Lung (tissue), 12 donors: Measurements from ENCODE around the gene DHRS3. TPM values are rescaled to one million over a fixed set of nuclear protein-coding genes. Genes with fewer than 3 reads are reported as not detected.

ENCODE experiments used
- ATAC-seq: fragments of 200-7000 bp; cut with Tn5 transposase; one replicate; pipeline ENCODE4 v1.9.1; 2020; ENCODE audit warnings: moderate number of reproducible peaks; ENCODE audit not compliant: insufficient read depth, low FRiP score
- DNase-seq, 3 donors: peaks; one replicate each; pipeline ENCODE4 v3.0.0-alpha.2; 2013 to 2017
- H3K27ac ChIP-seq, 2 donors: one replicate each; pipeline ENCODE4 v1.5.1; 2013; ENCODE audit warnings: mild to moderate bottlenecking in 2 of 2, moderate library complexity in 2 of 2, control low read depth in 1 of 2, inconsistent platforms in 1 of 2, low read depth in 1 of 2, low read length in 1 of 2
- H3K27me3 ChIP-seq, 3 donors: one replicate each; pipeline ENCODE4 v1.5.1; 2013; ENCODE audit warnings: low read length in 2 of 3; ENCODE audit not compliant: control insufficient read depth in 3 of 3, insufficient read depth in 3 of 3
- H3K36me3 ChIP-seq, 4 donors: one replicate each; pipeline ENCODE4 v1.5.1; 2013; ENCODE audit warnings: low read length in 4 of 4, mild to moderate bottlenecking in 1 of 4, moderate library complexity in 1 of 4; ENCODE audit not compliant: control insufficient read depth in 4 of 4, insufficient read depth in 4 of 4
- H3K4me1 ChIP-seq, 5 donors: one replicate each; pipeline ENCODE4 v1.5.1; 2013; ENCODE audit warnings: low read length in 5 of 5, mild to moderate bottlenecking in 2 of 5, moderate library complexity in 1 of 5; ENCODE audit not compliant: control insufficient read depth in 5 of 5, insufficient read depth in 5 of 5
- H3K4me3 ChIP-seq: one replicate; pipeline ENCODE4 v1.5.1; 2013; ENCODE audit warnings: mild to moderate bottlenecking, control low read depth, moderate library complexity
- H3K9ac ChIP-seq, 2 donors: one replicate each; pipeline ENCODE4 v1.5.1; 2013; ENCODE audit warnings: low read length in 2 of 2, control low read depth in 1 of 2; ENCODE audit not compliant: insufficient read depth in 1 of 2
- H3K9me3 ChIP-seq, 4 donors: one replicate each; pipeline ENCODE4 v1.5.1; 2013; ENCODE audit warnings: low read length in 3 of 4, mild to moderate bottlenecking in 1 of 4, moderate library complexity in 1 of 4; ENCODE audit not compliant: control insufficient read depth in 4 of 4, insufficient read depth in 3 of 4
- WGBS, 2 donors: extraction: QIAGEN DNeasy Blood & Tissue Kit; methylation state at CpG; one replicate each; pipeline ENCODE4 v1.1.7; 2013; 5-methylcytosine and 5-hydroxymethylcytosine counted together
- polyA plus RNA-seq, 2 donors: library from polyadenylated mRNA; stranded (reverse); fragments of 200-250 nt; gene quantifications; one replicate each; pipeline ENCODE4 v1.2.1, GENCODE V29; 2013
- total RNA-seq, 2 donors: library from RNA; depleted of rRNA in 1 of 2; stranded (reverse); fragments of >200 nt in 1 of 2; gene quantifications; one replicate each; pipeline ENCODE4 v1.2.1, GENCODE V29; 2014 to 2021
- TF ChIP-seq, protein P1 (sequence below): IDR thresholded peaks from 2 replicates; pipeline ENCODE4 v1.5.1; 2012; ENCODE audit warnings: mild to moderate bottlenecking; ENCODE audit errors: control extremely low read depth, extremely low read depth
- donor health status: control.
- donor health status: control.
- donor health status: Bipolar disorder and iron deficiency.
- donor health status: healthy.
- donor health status: DM: yes; HTN: yes; CAD: no.

The DHRS3 gene
- total and polyA plus RNA-seq, 4 donors, result 56.7 to 109 (median 79.8) TPM

DNA sequence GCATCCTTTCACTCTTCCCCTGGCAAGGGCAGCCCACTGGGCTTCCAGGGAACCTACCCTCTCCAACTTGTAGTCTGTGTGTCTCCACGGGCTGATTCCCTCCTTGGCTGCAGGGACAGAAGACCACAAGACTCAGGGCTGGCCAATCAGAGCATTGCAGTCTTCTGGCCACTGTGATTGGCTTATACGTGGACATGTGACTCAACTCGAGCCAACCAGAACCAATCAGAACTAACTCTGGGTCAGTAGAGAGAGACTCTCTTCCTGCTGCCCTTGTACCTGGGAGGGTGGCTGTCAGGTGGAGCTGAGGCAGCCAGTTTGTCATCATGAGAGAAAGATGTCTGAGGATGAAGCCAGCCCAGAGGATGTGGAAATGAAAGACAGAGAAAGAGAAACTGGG is 64.0 kb downstream of the DHRS3 start:
- H3K4me1 ChIP-seq, result peaks cover 3 to 37% (median 14%) of the 10 kb centered on the region in 5 donors
- WGBS, 2 donors, result 89 to 96% methylated on average over 3 of the region's 3 CpGs
- no peak overlapping the region for H3K4me3 ChIP-seq
- H3K27ac ChIP-seq, result peak overlapping the region; percentile 43 to 68
- no peaks in the 10 kb centered on the region for H3K27me3 ChIP-seq
- H3K9ac ChIP-seq, result no peak overlapping the region
- H3K9me3 ChIP-seq, result no peaks in the 10 kb centered on the region
- TF ChIP-seq, protein P1, sequence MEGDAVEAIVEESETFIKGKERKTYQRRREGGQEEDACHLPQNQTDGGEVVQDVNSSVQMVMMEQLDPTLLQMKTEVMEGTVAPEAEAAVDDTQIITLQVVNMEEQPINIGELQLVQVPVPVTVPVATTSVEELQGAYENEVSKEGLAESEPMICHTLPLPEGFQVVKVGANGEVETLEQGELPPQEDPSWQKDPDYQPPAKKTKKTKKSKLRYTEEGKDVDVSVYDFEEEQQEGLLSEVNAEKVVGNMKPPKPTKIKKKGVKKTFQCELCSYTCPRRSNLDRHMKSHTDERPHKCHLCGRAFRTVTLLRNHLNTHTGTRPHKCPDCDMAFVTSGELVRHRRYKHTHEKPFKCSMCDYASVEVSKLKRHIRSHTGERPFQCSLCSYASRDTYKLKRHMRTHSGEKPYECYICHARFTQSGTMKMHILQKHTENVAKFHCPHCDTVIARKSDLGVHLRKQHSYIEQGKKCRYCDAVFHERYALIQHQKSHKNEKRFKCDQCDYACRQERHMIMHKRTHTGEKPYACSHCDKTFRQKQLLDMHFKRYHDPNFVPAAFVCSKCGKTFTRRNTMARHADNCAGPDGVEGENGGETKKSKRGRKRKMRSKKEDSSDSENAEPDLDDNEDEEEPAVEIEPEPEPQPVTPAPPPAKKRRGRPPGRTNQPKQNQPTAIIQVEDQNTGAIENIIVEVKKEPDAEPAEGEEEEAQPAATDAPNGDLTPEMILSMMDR, result no peak
- DNase-seq (no peak), ATAC-seq (no peak)
- H3K36me3 ChIP-seq, result no peaks in the 10 kb centered on the region

DNA sequence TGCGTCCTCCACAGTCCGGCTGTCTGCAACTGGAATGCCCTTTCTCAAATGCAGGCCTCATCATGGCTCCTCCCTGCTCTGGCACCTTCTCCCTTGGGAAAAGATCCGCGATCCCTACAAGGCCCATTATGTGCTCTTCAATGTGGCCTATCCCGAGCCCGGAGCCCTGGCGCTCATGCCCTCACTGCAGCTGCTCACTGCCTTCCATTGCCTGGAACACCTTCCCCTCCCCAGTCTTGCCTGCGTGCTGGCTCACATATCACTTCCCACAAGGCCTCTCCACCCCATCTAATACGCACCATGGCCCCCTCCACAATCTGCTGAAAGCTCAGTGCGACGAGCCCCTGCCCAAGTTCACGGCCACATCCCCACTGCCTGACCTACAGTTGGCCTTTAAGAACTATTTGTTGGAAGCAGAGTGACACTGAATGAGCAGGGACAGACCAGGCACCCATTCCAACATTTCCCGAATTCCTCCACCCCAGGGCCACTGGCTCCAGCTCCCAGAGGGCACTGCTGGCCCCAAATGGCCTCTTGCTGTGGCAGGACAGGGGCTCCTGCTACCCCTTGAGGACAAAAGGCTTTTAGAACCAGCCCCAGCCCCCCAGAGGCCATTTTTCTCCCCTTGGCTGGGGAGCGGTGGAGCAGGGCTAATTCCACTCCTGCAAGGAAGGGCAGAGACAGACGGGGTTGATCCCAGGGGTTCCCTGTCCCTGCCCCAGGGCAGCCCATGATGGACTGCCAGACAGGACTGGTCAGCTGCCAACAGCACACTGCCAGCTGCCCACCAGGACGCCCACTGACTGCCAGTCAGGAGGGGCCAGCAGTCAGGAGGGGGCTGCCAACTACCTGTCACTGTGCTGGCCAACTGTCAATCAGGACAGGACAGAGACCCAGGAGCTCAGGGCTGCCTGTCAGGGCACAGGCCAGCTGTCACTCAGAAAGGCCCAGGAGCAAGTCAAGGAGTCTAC is 64.8 kb downstream of the DHRS3 start:
- Histone ChIP-seq H3K27me3 (no peaks in the 10 kb centered on the region), H3K27ac (peak overlapping the region; percentile 43 to 68), H3K9me3 (no peaks in the 10 kb centered on the region), H3K9ac (no peak overlapping the region), H3K4me3 (no peak overlapping the region), H3K4me1 (peaks cover 3 to 40% (median 15%) of the 10 kb centered on the region in 5 donors), H3K36me3 (no peaks in the 10 kb centered on the region)
- 80 to 89% methylated on average over 16 of the region's 16 CpGs for WGBS, 2 donors
- ATAC-seq (no peak), DNase-seq (peak; percentile 49 to 51 (median 50))
- TF ChIP-seq, protein P1, result no peak

DNA sequence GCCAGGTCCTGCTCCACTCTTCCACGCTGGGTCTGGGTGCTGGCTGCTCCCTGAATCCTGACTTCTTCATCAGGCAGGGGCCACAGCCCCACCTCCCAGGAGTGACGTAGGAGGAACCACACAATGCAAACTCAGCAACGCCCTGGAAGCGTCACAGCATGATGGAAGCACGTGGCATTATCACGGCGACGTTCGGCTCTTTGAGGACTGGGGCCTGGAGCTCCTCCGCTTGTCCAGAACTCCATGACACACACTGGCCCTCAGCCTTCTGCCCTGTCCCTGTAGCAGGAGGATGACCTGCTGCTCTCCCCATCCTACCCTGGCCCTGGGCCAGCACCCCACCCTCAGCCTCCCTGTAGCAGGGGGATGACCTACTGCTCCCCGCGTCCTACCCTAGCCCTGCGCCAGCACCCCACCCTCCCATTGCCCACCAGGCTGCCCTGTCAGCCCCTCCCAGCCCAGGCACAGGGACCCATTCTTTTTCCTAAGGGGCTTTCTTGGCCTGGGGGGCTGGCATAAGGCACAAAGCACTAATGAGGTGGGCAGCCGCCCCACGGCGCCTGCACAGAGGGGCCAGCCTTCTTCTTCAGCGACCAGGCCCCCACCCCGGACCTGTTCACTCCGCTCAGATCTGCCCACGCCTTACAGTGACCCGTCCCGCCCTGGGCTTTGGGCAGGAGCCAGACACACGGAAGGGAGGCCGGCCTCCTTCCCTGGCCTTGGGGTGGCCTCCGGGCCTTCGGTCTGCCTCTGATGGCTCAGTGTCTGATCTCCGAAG is 65.7 kb downstream of the DHRS3 start:
- no peak overlapping the region for H3K4me3 ChIP-seq
- H3K27me3 ChIP-seq, result no peaks in the 10 kb centered on the region
- DNase-seq, result no peak
- ATAC-seq, result no peak
- peaks cover 3 to 37% (median 16%) of the 10 kb centered on the region in 5 donors for H3K4me1 ChIP-seq
- no peaks in the 10 kb centered on the region for H3K9me3 ChIP-seq
- 92 to 95% methylated on average over 27 of the region's 27 CpGs for WGBS, 2 donors
- TF ChIP-seq, protein P1, result no peak
- H3K9ac ChIP-seq, result no peak overlapping the region
- H3K27ac ChIP-seq, result peak overlapping the region in 1 of 2 donors; percentile 68
- no peaks in the 10 kb centered on the region for H3K36me3 ChIP-seq
